Neural cell (in vitro differentiated cells): ENCODE data around the gene EPHA2. TPM values are rescaled to one million over a fixed set of nuclear protein-coding genes. Genes with fewer than 3 reads are reported as not detected.

ENCODE experiments used
- H2AFZ ChIP-seq: fragments of 200-600, 300-800 bp; sonication (generic), shearing (Covaris generic); 2 replicates; pipeline ENCODE4 v1.6.0; 2014; ENCODE audit warnings: low read depth, mild to moderate bottlenecking, antibody characterized with exemption, low read length, moderate library complexity
- H3F3A ChIP-seq: fragments of 200-600 bp; shearing (Covaris generic); 2 replicates; pipeline ENCODE4 v1.6.1; 2016; ENCODE audit warnings: mild to moderate bottlenecking, moderate library complexity, mixed read lengths, antibody characterized with exemption, low read length; ENCODE audit not compliant: insufficient read depth, poor library complexity, severe bottlenecking
- H3K27ac ChIP-seq: fragments of 200-600, 300-800 bp; sonication (generic), shearing (Covaris generic); 2 replicates; pipeline ENCODE4 v1.5.1; 2014; ENCODE audit warnings: mild to moderate bottlenecking, low read length, moderate library complexity
- H3K27me3 ChIP-seq: fragments of 300-800, 200-600 bp; sonication (generic), shearing (Covaris generic); 2 replicates; pipeline ENCODE4 v1.6.0; 2014; ENCODE audit warnings: mild to moderate bottlenecking, low read depth, low read length, moderate library complexity; ENCODE audit not compliant: insufficient read depth
- H3K36me3 ChIP-seq: fragments of 300-800, 200-600 bp; sonication (generic), shearing (Covaris generic); 2 replicates; pipeline ENCODE4 v1.5.1; 2014; ENCODE audit warnings: mild to moderate bottlenecking, antibody characterized with exemption, low read length, moderate library complexity; ENCODE audit not compliant: insufficient read depth
- H3K4me2 ChIP-seq: fragments of 300-800, 200-600 bp; sonication (generic), shearing (Covaris generic); 2 replicates; pipeline ENCODE4 v1.6.0; 2014; ENCODE audit warnings: mild to moderate bottlenecking, low read length
- H3K4me3 ChIP-seq: fragments of 300-800, 200-600 bp; sonication (generic), shearing (Covaris generic); 2 replicates; pipeline ENCODE4 v1.5.1; 2014; ENCODE audit warnings: mild to moderate bottlenecking, low read length, moderate library complexity
- H3K79me2 ChIP-seq: fragments of 200-600 bp; shearing (Covaris generic); replicated peaks from 2 replicates; pipeline ENCODE4 v1.6.0; 2014; ENCODE audit warnings: mild to moderate bottlenecking, low read length, moderate library complexity; ENCODE audit not compliant: insufficient read depth
- H3K9ac ChIP-seq: fragments of 300-800, 200-600 bp; sonication (generic), shearing (Covaris generic); 2 replicates; pipeline ENCODE4 v1.6.1; 2016; ENCODE audit warnings: mild to moderate bottlenecking, low read length, mixed read lengths
- H3K9me2 ChIP-seq: fragments of 200-600 bp; shearing (Covaris generic); 2 replicates; pipeline ENCODE4 v1.6.1; 2016; ENCODE audit warnings: mild to moderate bottlenecking, low read length, mixed read lengths; ENCODE audit not compliant: insufficient read depth
- H3K9me3 ChIP-seq: fragments of 200-600, 300-800 bp; sonication (generic), shearing (Covaris generic); 2 replicates; pipeline ENCODE4 v1.6.1; 2016; ENCODE audit warnings: mild to moderate bottlenecking, mixed run types, low read length, moderate library complexity, mixed read lengths
- H4K20me1 ChIP-seq: fragments of 200-600 bp; shearing (Covaris generic); 2 replicates; pipeline ENCODE4 v1.6.1; 2016; ENCODE audit warnings: mild to moderate bottlenecking, mixed run types; ENCODE audit not compliant: insufficient read depth
- CTCF ChIP-seq: fragments of 450-650 bp; IDR thresholded peaks from 2 replicates; pipeline ENCODE4 v1.5.1; 2014; ENCODE audit warnings: antibody characterized with exemption, mild to moderate bottlenecking, moderate library complexity; ENCODE audit not compliant: poor library complexity, severe bottlenecking
- EP300 ChIP-seq: fragments of 450-650 bp; conservative IDR thresholded peaks from 2 replicates; pipeline ENCODE4 v1.6.1; 2014; ENCODE audit warnings: antibody characterized with exemption, mild to moderate bottlenecking, moderate library complexity; ENCODE audit not compliant: poor library complexity, severe bottlenecking
- EZH2 ChIP-seq: fragments of 200-600, 300-800 bp; shearing (Covaris generic), sonication (generic); IDR thresholded peaks from 2 replicates; pipeline ENCODE4 v1.6.1; 2014; ENCODE audit warnings: antibody characterized with exemption, low read length, borderline replicate concordance, mild to moderate bottlenecking; ENCODE audit not compliant: insufficient read depth, poor library complexity, severe bottlenecking
- MXI1 ChIP-seq: fragments of 450-650 bp; conservative IDR thresholded peaks from 2 replicates; pipeline ENCODE4 v1.6.1; 2014; ENCODE audit warnings: antibody characterized with exemption, mild to moderate bottlenecking; ENCODE audit not compliant: poor library complexity, severe bottlenecking
- POLR2AphosphoS5 ChIP-seq: IDR thresholded peaks from 2 replicates; pipeline ENCODE4 v1.6.1; 2012
- RAD21 ChIP-seq: fragments of 450-650 bp; conservative IDR thresholded peaks from 2 replicates; pipeline ENCODE4 v1.6.1; 2014; ENCODE audit warnings: antibody characterized with exemption, mild to moderate bottlenecking, moderate library complexity
- REST ChIP-seq: IDR thresholded peaks from 2 replicates; pipeline ENCODE4 v1.6.1; 2012; ENCODE audit warnings: borderline replicate concordance
- SMC3 ChIP-seq: fragments of 450-650 bp; conservative IDR thresholded peaks from 2 replicates; pipeline ENCODE4 v1.6.1; 2014; ENCODE audit warnings: antibody characterized with exemption, mild to moderate bottlenecking, moderate library complexity; ENCODE audit not compliant: poor library complexity
- TAF1 ChIP-seq: IDR thresholded peaks from 2 replicates; pipeline ENCODE4 v1.6.1; 2012; ENCODE audit warnings: low read depth
- polyA plus RNA-seq: library from polyadenylated mRNA; depleted of rRNA; stranded (reverse); fragments of >200 nt; gene quantifications from 2 replicates; pipeline ENCODE4 v1.2.3, GENCODE V29; 2014

Gene EPHA2
- polyA plus RNA-seq, 1 donor from 2014 or later, result 0.63 TPM

GRCh38 chr1:16139473-16139962 is 16.4 kb downstream of the EPHA2 start:
- no peaks in the 10 kb centered on the region for H4K20me1 ChIP-seq
- H3K36me3 ChIP-seq, result no peaks in the 10 kb centered on the region
- H2AFZ ChIP-seq, result no peak overlapping the region
- no peak overlapping the region for H3K4me2 ChIP-seq
- H3F3A ChIP-seq, result no peaks in the 10 kb centered on the region
- no peaks in the 10 kb centered on the region for H3K27me3 ChIP-seq
- no peak overlapping the region for H3K4me3 ChIP-seq
- no peak overlapping the region for H3K27ac ChIP-seq
- H3K9me2 ChIP-seq, result no peaks in the 10 kb centered on the region
- H3K9ac ChIP-seq, result no peak overlapping the region
- H3K9me3 ChIP-seq, result no peaks in the 10 kb centered on the region
- H3K79me2 ChIP-seq, result no peaks in the 10 kb centered on the region
- no peak for TF ChIP-seq EP300
- no peak for TF ChIP-seq RAD21

GRCh38 chr1:16138772-16139221 is 17.1 kb downstream of the EPHA2 start:
- Histone ChIP-seq H3K9ac (no peak overlapping the region), H3K9me3 (no peaks in the 10 kb centered on the region), H3K27ac (no peak overlapping the region), H3F3A (no peaks in the 10 kb centered on the region), H3K36me3 (no peaks in the 10 kb centered on the region), H3K27me3 (no peaks in the 10 kb centered on the region), H4K20me1 (no peaks in the 10 kb centered on the region), H3K4me3 (no peak overlapping the region), H3K79me2 (no peaks in the 10 kb centered on the region), H2AFZ (no peak overlapping the region), H3K4me2 (no peak overlapping the region), H3K9me2 (no peaks in the 10 kb centered on the region)
- no peak for TF ChIP-seq TAF1
- no peak for TF ChIP-seq REST
- TF ChIP-seq CTCF, result no peak
- TF ChIP-seq EZH2, result no peak
- TF ChIP-seq EP300, result no peak
- no peak for TF ChIP-seq MXI1
- no peak for TF ChIP-seq RAD21
- TF ChIP-seq SMC3, result no peak
- no peak for TF ChIP-seq POLR2AphosphoS5
